ENCODE data around the gene FIGN.

The FIGN gene

GRCh38 chr2:163731735-163732134 lies 4.1 kb downstream of the FIGN start:
- Mint-ChIP-seq H3K4me3 (no peak overlapping the region), H3K9me3 (no peaks in the 10 kb centered on the region), H3K27me3 (ENCODE audit: low read depth) (peaks cover 21% of the 10 kb centered on the region), H3K36me3 (ENCODE audit: low read depth) (no peaks in the 10 kb centered on the region), H3K27ac (no peak overlapping the region), H3K4me1 (ENCODE audit: low read depth) (no peaks in the 10 kb centered on the region)
- DNase-seq (ENCODE audit: low spot score): no peak

GRCh38 chr2:163730556-163730955 lies 5.3 kb downstream of the FIGN start:
- no peaks in the 10 kb centered on the region for H3K9me3 Mint-ChIP-seq
- no peak overlapping the region for H3K4me3 Mint-ChIP-seq
- no peaks in the 10 kb centered on the region for H3K4me1 Mint-ChIP-seq (ENCODE audit: low read depth)
- peaks cover 13% of the 10 kb centered on the region for H3K27me3 Mint-ChIP-seq (ENCODE audit: low read depth)
- H3K36me3 Mint-ChIP-seq (ENCODE audit: low read depth): no peaks in the 10 kb centered on the region
- DNase-seq (ENCODE audit: low spot score): no peak
- no peak overlapping the region for H3K27ac Mint-ChIP-seq

GRCh38 chr2:163729636-163730273 lies 6.1 kb downstream of the FIGN start:
- Mint-ChIP-seq H3K4me1 (ENCODE audit: low read depth) (no peaks in the 10 kb centered on the region), H3K9me3 (no peaks in the 10 kb centered on the region), H3K36me3 (ENCODE audit: low read depth) (no peaks in the 10 kb centered on the region), H3K27me3 (ENCODE audit: low read depth) (peaks cover 5% of the 10 kb centered on the region), H3K4me3 (no peak overlapping the region), H3K27ac (no peak overlapping the region)
- DNase-seq (ENCODE audit: low spot score): no peak

GRCh38 chr2:163723881-163724280 lies 11.9 kb downstream of the FIGN start:
- H3K36me3 Mint-ChIP-seq (ENCODE audit: low read depth): no peaks in the 10 kb centered on the region
- no peak for DNase-seq (ENCODE audit: low spot score)
- H3K9me3 Mint-ChIP-seq: no peaks in the 10 kb centered on the region
- no peak overlapping the region for H3K27ac Mint-ChIP-seq
- H3K4me3 Mint-ChIP-seq: no peak overlapping the region
- H3K4me1 Mint-ChIP-seq (ENCODE audit: low read depth): no peaks in the 10 kb centered on the region
- H3K27me3 Mint-ChIP-seq (ENCODE audit: low read depth): no peaks in the 10 kb centered on the region

GRCh38 chr2:163723348-163723747 lies 12.5 kb downstream of the FIGN start:
- Mint-ChIP-seq H3K36me3 (ENCODE audit: low read depth) (no peaks in the 10 kb centered on the region), H3K27ac (no peak overlapping the region), H3K4me3 (no peak overlapping the region), H3K4me1 (ENCODE audit: low read depth) (no peaks in the 10 kb centered on the region), H3K9me3 (no peaks in the 10 kb centered on the region), H3K27me3 (ENCODE audit: low read depth) (no peaks in the 10 kb centered on the region)
- no peak for DNase-seq (ENCODE audit: low spot score)

- Mint-ChIP-seq H3K27ac (no peak overlapping the region), H3K9me3 (no peaks in the 10 kb centered on the region), H3K27me3 (ENCODE audit: low read depth) (no peaks in the 10 kb centered on the region), H3K4me3 (no peak overlapping the region), H3K4me1 (ENCODE audit: low read depth) (no peaks in the 10 kb centered on the region), H3K36me3 (ENCODE audit: low read depth) (no peaks in the 10 kb centered on the region)
- DNase-seq (ENCODE audit: low spot score): no peak
Measured at GRCh38 chr2:163719331-163719730, 16.5 kb downstream of the FIGN start.

- DNase-seq (ENCODE audit: low spot score): no peak
- Mint-ChIP-seq H3K4me3 (no peak overlapping the region), H3K27me3 (ENCODE audit: low read depth) (no peaks in the 10 kb centered on the region), H3K9me3 (no peaks in the 10 kb centered on the region), H3K36me3 (ENCODE audit: low read depth) (no peaks in the 10 kb centered on the region), H3K4me1 (ENCODE audit: low read depth) (no peaks in the 10 kb centered on the region), H3K27ac (no peak overlapping the region)
Measured at GRCh38 chr2:163717993-163718680, 17.7 kb downstream of the FIGN start.

- Mint-ChIP-seq H3K9me3 (no peaks in the 10 kb centered on the region), H3K27ac (no peak overlapping the region), H3K4me1 (ENCODE audit: low read depth) (no peaks in the 10 kb centered on the region), H3K36me3 (ENCODE audit: low read depth) (no peaks in the 10 kb centered on the region), H3K27me3 (ENCODE audit: low read depth) (no peaks in the 10 kb centered on the region), H3K4me3 (no peak overlapping the region)
- no peak for DNase-seq (ENCODE audit: low spot score)
Measured at GRCh38 chr2:163717515-163717914, 18.3 kb downstream of the FIGN start.

- H3K4me1 Mint-ChIP-seq (ENCODE audit: low read depth): no peaks in the 10 kb centered on the region
- no peaks in the 10 kb centered on the region for H3K9me3 Mint-ChIP-seq
- H3K27ac Mint-ChIP-seq: no peak overlapping the region
- no peaks in the 10 kb centered on the region for H3K27me3 Mint-ChIP-seq (ENCODE audit: low read depth)
- no peaks in the 10 kb centered on the region for H3K36me3 Mint-ChIP-seq (ENCODE audit: low read depth)
- no peak overlapping the region for H3K4me3 Mint-ChIP-seq
- no peak for DNase-seq (ENCODE audit: low spot score)
Measured at GRCh38 chr2:163716101-163716500, 19.7 kb downstream of the FIGN start.

- H3K4me3 Mint-ChIP-seq: no peak overlapping the region
- no peaks in the 10 kb centered on the region for H3K36me3 Mint-ChIP-seq (ENCODE audit: low read depth)
- H3K9me3 Mint-ChIP-seq: no peaks in the 10 kb centered on the region
- no peaks in the 10 kb centered on the region for H3K27me3 Mint-ChIP-seq (ENCODE audit: low read depth)
- no peak for DNase-seq (ENCODE audit: low spot score)
- no peaks in the 10 kb centered on the region for H3K4me1 Mint-ChIP-seq (ENCODE audit: low read depth)
- H3K27ac Mint-ChIP-seq: no peak overlapping the region
Measured at GRCh38 chr2:163715668-163716067, 20.1 kb downstream of the FIGN start.

GRCh38 chr2:163715199-163715598 lies 20.6 kb downstream of the FIGN start:
- Mint-ChIP-seq H3K36me3 (ENCODE audit: low read depth) (no peaks in the 10 kb centered on the region), H3K27me3 (ENCODE audit: low read depth) (no peaks in the 10 kb centered on the region), H3K27ac (no peak overlapping the region), H3K4me1 (ENCODE audit: low read depth) (no peaks in the 10 kb centered on the region), H3K9me3 (no peaks in the 10 kb centered on the region), H3K4me3 (no peak overlapping the region)
- DNase-seq (ENCODE audit: low spot score): no peak

- Mint-ChIP-seq H3K27me3 (ENCODE audit: low read depth) (no peaks in the 10 kb centered on the region), H3K36me3 (ENCODE audit: low read depth) (no peaks in the 10 kb centered on the region), H3K27ac (no peak overlapping the region), H3K9me3 (no peaks in the 10 kb centered on the region), H3K4me1 (ENCODE audit: low read depth) (no peaks in the 10 kb centered on the region), H3K4me3 (no peak overlapping the region)
- no peak for DNase-seq (ENCODE audit: low spot score)
Measured at GRCh38 chr2:163713534-163714311, 22.1 kb downstream of the FIGN start.

GRCh38 chr2:163711699-163712098 lies 24.1 kb downstream of the FIGN start:
- DNase-seq (ENCODE audit: low spot score): no peak
- Mint-ChIP-seq H3K27me3 (ENCODE audit: low read depth) (no peaks in the 10 kb centered on the region), H3K9me3 (no peaks in the 10 kb centered on the region), H3K27ac (no peak overlapping the region), H3K36me3 (ENCODE audit: low read depth) (no peaks in the 10 kb centered on the region), H3K4me3 (no peak overlapping the region), H3K4me1 (ENCODE audit: low read depth) (no peaks in the 10 kb centered on the region)

- H3K36me3 Mint-ChIP-seq (ENCODE audit: low read depth): no peaks in the 10 kb centered on the region
- H3K4me1 Mint-ChIP-seq (ENCODE audit: low read depth): no peaks in the 10 kb centered on the region
- H3K27me3 Mint-ChIP-seq (ENCODE audit: low read depth): no peaks in the 10 kb centered on the region
- no peaks in the 10 kb centered on the region for H3K9me3 Mint-ChIP-seq
- no peak overlapping the region for H3K27ac Mint-ChIP-seq
- no peak overlapping the region for H3K4me3 Mint-ChIP-seq
- no peak for DNase-seq (ENCODE audit: low spot score)
Measured at GRCh38 chr2:163711258-163711657, 24.6 kb downstream of the FIGN start.
